GM12878 (cell line): Measurements from ENCODE around the gene CAB39. TPM values are rescaled to one million over a fixed set of nuclear protein-coding genes. Genes with fewer than 3 reads are reported as not detected.

Source experiments
- ATAC-seq: fragments of 200-7000 bp; cut with Tn5 transposase; 3 replicates; pipeline ENCODE4 v1.9.1; 2020; ENCODE audit warnings: mild to moderate bottlenecking, moderate library complexity
- BruUV-seq: library from RNA; stranded (reverse); fragments of 400-500 nt; replicated peaks from 2 replicates; lab custom pipeline; 2021; lab: Mats Ljungman, UMichigan
- CTCF ChIA-PET: fragments of 300-600 bp; sonication (Branson Sonifier 250); formaldehyde crosslinking; extraction: SDS; loops from one replicate; lab custom pipeline; 2021; ENCODE audit warnings: inconsistent platforms; lab: Yijun Ruan, JAX
- POLR2A ChIA-PET: fragments of 350-600 bp; formaldehyde crosslinking; extraction: SDS; loops from one replicate; lab custom pipeline; 2021; ENCODE audit warnings: inconsistent platforms; lab: Charles Lee
- RAD21 ChIA-PET: fragments of 300-600 bp; sonication (Branson Sonifier 250); formaldehyde crosslinking; loops from one replicate; lab custom pipeline; 2023; ENCODE audit warnings: antibody characterized with exemption; ENCODE audit not compliant: unreplicated experiment; lab: Charles Lee
- SMC1A ChIA-PET: fragments of 300-600 bp; sonication (Branson Sonifier 250); formaldehyde crosslinking; loops from one replicate; lab custom pipeline; 2023; ENCODE audit not compliant: unreplicated experiment, uncharacterized antibody; lab: Charles Lee
- DNase-seq: peaks from one replicate; pipeline ENCODE4 v3.0.0-alpha.2; 2011; ENCODE audit warnings: low read depth, low spot score
- FAIRE-seq: peaks from 3 replicates; lab custom pipeline; 2011; peaks lifted over from hg19 to GRCh38; lab: Jason Lieb, UNC
- H2AFZ ChIP-seq: 2 replicates; pipeline ENCODE4 v1.6.0; 2011; ENCODE audit warnings: low read depth, low read length, control low read depth; ENCODE audit not compliant: control insufficient read depth
- H3K27ac ChIP-seq: 2 replicates; pipeline ENCODE4 v1.5.1; 2011; ENCODE audit warnings: control low read depth; ENCODE audit not compliant: control insufficient read depth, insufficient read depth
- H3K27me3 ChIP-seq, 2 experiments: replicated peaks in 1 of 2; 2 replicates each; pipeline versions ENCODE4 v1.6.0 to v1.6.1; 2011; ENCODE audit warnings: low read length in 1 of 2; ENCODE audit not compliant: control insufficient read depth in 2 of 2, insufficient read depth in 2 of 2
- H3K36me3 ChIP-seq, 2 experiments: 2 replicates each; pipeline ENCODE4 v1.5.1; 2011; ENCODE audit warnings: low read length in 1 of 2; ENCODE audit not compliant: control insufficient read depth in 2 of 2, insufficient read depth in 2 of 2
- H3K4me1 ChIP-seq: 2 replicates; pipeline ENCODE4 v1.6.1; 2011; ENCODE audit warnings: mild to moderate bottlenecking, low read length, moderate library complexity, mixed read lengths; ENCODE audit not compliant: control insufficient read depth, insufficient read depth
- H3K4me2 ChIP-seq: 2 replicates; pipeline ENCODE4 v1.6.0; 2011; ENCODE audit warnings: control low read depth; ENCODE audit not compliant: control insufficient read depth, insufficient read depth
- H3K4me3 ChIP-seq: fragments of 200-600 bp; sonication (generic); 2 replicates; pipeline ENCODE4 v1.5.1; 2016
- H3K79me2 ChIP-seq: 2 replicates; pipeline ENCODE4 v1.6.0; 2011; ENCODE audit warnings: low read length; ENCODE audit not compliant: control insufficient read depth, insufficient read depth
- H3K9ac ChIP-seq: 2 replicates; pipeline ENCODE4 v1.8.0; 2011; ENCODE audit warnings: low read length, control low read depth, mixed read lengths; ENCODE audit not compliant: control insufficient read depth, insufficient read depth
- H3K9me3 ChIP-seq: replicated peaks from 3 replicates; pipeline ENCODE4 v1.5.1; 2011; ENCODE audit warnings: mild to moderate bottlenecking, low read length; ENCODE audit not compliant: control insufficient read depth, insufficient read depth
- H4K20me1 ChIP-seq: 2 replicates; pipeline ENCODE4 v1.6.0; 2011; ENCODE audit not compliant: control insufficient read depth, insufficient read depth
- CBX5 ChIP-seq: sonication (generic); IDR thresholded peaks from 2 replicates; pipeline ENCODE4 v1.6.1; 2016; ENCODE audit warnings: low read depth, moderate library complexity, mild to moderate bottlenecking, inconsistent platforms
- CREM ChIP-seq: IDR thresholded peaks from 2 replicates; pipeline ENCODE4 v1.6.1; 2014; ENCODE audit warnings: antibody characterized with exemption, low read depth
- FOXM1 ChIP-seq: IDR thresholded peaks from 2 replicates; pipeline ENCODE4 v1.6.1; 2012; ENCODE audit warnings: low read depth, mild to moderate bottlenecking, inconsistent platforms, low read length, moderate library complexity
- HDGF ChIP-seq: fragments of 450-650 bp; IDR thresholded peaks from 2 replicates; pipeline ENCODE4 v1.6.1; 2016; ENCODE audit warnings: antibody characterized with exemption
- IRF4 ChIP-seq: IDR thresholded peaks from 2 replicates; pipeline ENCODE4 v1.6.1; 2011; ENCODE audit warnings: low read depth, low read length
- RFX5 ChIP-seq: IDR thresholded peaks from 2 replicates; pipeline ENCODE4 v1.6.1; 2011; ENCODE audit warnings: low read depth, low read length, improper control_type of control experiment
- SKIL ChIP-seq: fragments of 450-650 bp; IDR thresholded peaks from 2 replicates; pipeline ENCODE4 v1.6.1; 2017; ENCODE audit warnings: mild to moderate bottlenecking, low read depth, inconsistent platforms; ENCODE audit not compliant: poor library complexity, severe bottlenecking
- SMAD5 ChIP-seq: IDR thresholded peaks from 2 replicates; pipeline ENCODE4 v1.6.1; 2016; ENCODE audit warnings: antibody characterized with exemption, low read depth
- SRF ChIP-seq, 2 experiments: IDR thresholded peaks; 2 replicates each; pipeline ENCODE4 v1.6.1; 2011; ENCODE audit warnings: low read depth in 2 of 2, low read length in 2 of 2, mild to moderate bottlenecking in 1 of 2, moderate library complexity in 1 of 2
- TBL1XR1 ChIP-seq: IDR thresholded peaks from 2 replicates; pipeline ENCODE4 v1.6.1; 2012; ENCODE audit warnings: low read depth, low read length, improper control_type of control experiment
- YY1 ChIP-seq: IDR thresholded peaks from 2 replicates; pipeline ENCODE4 v1.6.1; 2011; ENCODE audit warnings: low read depth, mild to moderate bottlenecking, low read length
- ZBED1 ChIP-seq: IDR thresholded peaks from 2 replicates; pipeline ENCODE4 v1.6.1; 2016; ENCODE audit warnings: borderline replicate concordance
- ZZZ3 ChIP-seq: IDR thresholded peaks from 2 replicates; pipeline ENCODE4 v1.6.1; 2011; ENCODE audit warnings: low read depth; ENCODE audit not compliant: control insufficient read depth, insufficient read length
- WGBS: methylation state at CpG from one replicate; pipeline ENCODE4 v1.1.6; 2016; ENCODE audit warnings: low lambda C conversion rate; ENCODE audit not compliant: insufficient replicate concordance, insufficient coverage; ENCODE audit errors: missing lambda C conversion rate; 5-methylcytosine and 5-hydroxymethylcytosine counted together
- in situ Hi-C: fragments of 300-500 bp; cut with MboI; formaldehyde crosslinking; loops from 9 replicates; pipeline ENCODE4 v1.14.3; 2018; ENCODE audit warnings: mixed read lengths
- intact Hi-C: fragments of 100-400 bp; cut with micrococcal nuclease; formaldehyde crosslinking; loops from one replicate; pipeline ENCODE4 v1.14.2; 2022; ENCODE audit not compliant: unreplicated experiment
- polyA plus RNA-seq, 11 experiments: library from polyadenylated mRNA; depleted of rRNA in 4 of 11; unstranded in 6 of 11; stranded (reverse) in 5 of 11; fragments of >200 nt; fragmentation: Nextera tagmentation in 4 of 11; fragmentation: Illumina TruSeq in 1 of 11; extraction: Ambion mirVana in 4 of 11; extraction: Trizol in 1 of 11; gene quantifications; 1 replicate in 1 of 11; 2 replicates in 10 of 11; pipeline versions ENCODE4 v1.2.1 to v1.2.3, GENCODE V29; 2011 to 2016; ENCODE audit warnings: inconsistent platforms in 2 of 11, missing spikeins in 2 of 11, low read depth in 1 of 11
- total RNA-seq, 4 experiments: library from RNA; depleted of rRNA in 3 of 4; stranded (reverse); fragments of >200 nt in 3 of 4; fragmentation: Illumina TruSeq in 1 of 4; extraction: Trizol in 1 of 4; gene quantifications; 2 replicates each; pipeline versions ENCODE4 v1.2.1 to v1.2.3, GENCODE V29; 2013 to 2021
- TF ChIP-seq, protein P1 (sequence below): fragments of 450-650 bp; formaldehyde crosslinking; IDR thresholded peaks from 2 replicates; pipeline ENCODE4 v1.4.0; 2022; ENCODE audit warnings: mild to moderate bottlenecking, moderate library complexity
- TF ChIP-seq, protein P2 (sequence below): fragments of 450-650 bp; IDR thresholded peaks from 2 replicates; pipeline ENCODE4 v1.6.1; 2014; ENCODE audit warnings: mild to moderate bottlenecking

Gene CAB39
- total and polyA plus RNA-seq, 10 of the 15 experiments (the other 5 are each of a cell fraction or from before 2014, with no cell fraction given) = 13.3 to 129 (median 62.9) TPM

GRCh38 chr2:230739961-230740360 lies 27.3 kb downstream of the CAB39 start (continued):
- TF ChIP-seq SKIL = no peak
- no peak for TF ChIP-seq CBX5
- no peak for TF ChIP-seq TBL1XR1
- TF ChIP-seq CREM = no peak
- TF ChIP-seq, protein P1, sequence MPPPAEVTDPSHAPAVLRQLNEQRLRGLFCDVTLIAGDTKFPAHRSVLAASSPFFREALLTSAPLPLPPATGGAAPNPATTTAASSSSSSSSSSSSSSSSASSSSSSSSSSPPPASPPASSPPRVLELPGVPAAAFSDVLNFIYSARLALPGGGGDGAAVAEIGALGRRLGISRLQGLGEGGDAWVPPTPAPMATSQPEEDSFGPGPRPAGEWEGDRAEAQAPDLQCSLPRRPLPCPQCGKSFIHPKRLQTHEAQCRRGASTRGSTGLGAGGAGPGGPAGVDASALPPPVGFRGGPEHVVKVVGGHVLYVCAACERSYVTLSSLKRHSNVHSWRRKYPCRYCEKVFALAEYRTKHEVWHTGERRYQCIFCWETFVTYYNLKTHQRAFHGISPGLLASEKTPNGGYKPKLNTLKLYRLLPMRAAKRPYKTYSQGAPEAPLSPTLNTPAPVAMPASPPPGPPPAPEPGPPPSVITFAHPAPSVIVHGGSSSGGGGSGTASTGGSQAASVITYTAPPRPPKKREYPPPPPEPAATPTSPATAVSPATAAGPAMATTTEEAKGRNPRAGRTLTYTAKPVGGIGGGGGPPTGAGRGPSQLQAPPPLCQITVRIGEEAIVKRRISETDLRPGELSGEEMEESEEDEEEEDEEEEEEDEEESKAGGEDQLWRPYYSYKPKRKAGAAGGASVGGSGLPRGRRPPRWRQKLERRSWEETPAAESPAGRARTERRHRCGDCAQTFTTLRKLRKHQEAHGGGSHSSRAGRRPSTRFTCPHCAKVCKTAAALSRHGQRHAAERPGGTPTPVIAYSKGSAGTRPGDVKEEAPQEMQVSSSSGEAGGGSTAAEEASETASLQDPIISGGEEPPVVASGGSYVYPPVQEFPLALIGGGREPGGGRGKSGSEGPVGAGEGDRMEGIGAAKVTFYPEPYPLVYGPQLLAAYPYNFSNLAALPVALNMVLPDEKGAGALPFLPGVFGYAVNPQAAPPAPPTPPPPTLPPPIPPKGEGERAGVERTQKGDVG (CRISPR knock-in tag) = no peak
- no peak for TF ChIP-seq HDGF

DNA sequence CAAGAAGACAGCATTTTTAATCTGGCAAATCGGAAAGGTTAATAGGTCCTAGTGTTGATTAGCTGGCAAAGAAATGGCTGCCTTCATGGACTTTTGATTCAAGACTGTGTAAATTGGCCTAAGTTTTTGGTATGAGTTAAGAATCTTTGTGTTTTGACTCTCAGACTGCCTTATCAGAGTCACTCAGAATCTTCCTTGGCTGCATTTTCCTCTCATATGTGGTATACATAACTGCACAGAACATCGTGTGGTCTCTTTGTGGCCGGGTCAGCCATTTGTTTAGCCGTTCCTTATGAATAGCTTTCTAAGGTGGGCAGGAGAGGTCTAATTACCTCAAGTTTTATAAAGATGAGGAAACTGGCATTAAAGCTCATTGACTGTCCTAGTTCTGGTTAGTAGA lies 30.1 kb downstream of the CAB39 start:
- in situ Hi-C loops = no loop called here

More for the DNA sequence above, 30.1 kb downstream of the CAB39 start:
- BruUV-seq = no TSS peak
- H3K9me3 ChIP-seq = no peaks in the 10 kb centered on the region
- FAIRE-seq (no peak), ATAC-seq (no peak), DNase-seq (no peak)
- no peaks in the 10 kb centered on the region for H4K20me1 ChIP-seq
- peaks cover 4% of the 10 kb centered on the region for H3K4me1 ChIP-seq
- POLR2A ChIA-PET = interaction anchor here (2.1 kb wide), 1 partner anchor 28 kb away, joined by 8 read pairs; no protein-coding TSS in a partner anchor
- peaks cover 48% of the 10 kb centered on the region for H3K79me2 ChIP-seq
- CTCF ChIA-PET = interaction anchor here (1.0 to 1.4 kb wide), 4 partner anchors 19 to 56 kb away, joined by 3 to 4 read pairs (median 3); no protein-coding TSS in a partner anchor
- SMC1A ChIA-PET = interaction anchor here (0.6 to 3.9 kb wide), 7 partner anchors 16 to 1722 kb away, joined by 3 to 15 read pairs (median 4); no protein-coding TSS in a partner anchor
- intact Hi-C loops = no loop called here
- 68% methylated on average over 4 of the region's 4 CpGs for WGBS
- H3K27ac ChIP-seq = no peak overlapping the region
- H3K9ac ChIP-seq = no peak overlapping the region
- H3K4me3 ChIP-seq = no peak overlapping the region
- RAD21 ChIA-PET = interaction anchor here (0.8 to 2.2 kb wide), 2 partner anchors 29 to 49 kb away, joined by 4 to 7 read pairs; no protein-coding TSS in a partner anchor
- H3K4me2 ChIP-seq = no peak overlapping the region
- no peak for TF ChIP-seq IRF4
- no peak for TF ChIP-seq FOXM1
- TF ChIP-seq YY1 = no peak
- no peak for TF ChIP-seq SRF (IDR thresholded peaks at IDR 0.05; ENCODE audit: low read depth in 2 of 2, low read length in 2 of 2)
- no peak for TF ChIP-seq SMAD5
- TF ChIP-seq ZBED1 = no peak
- no peak for TF ChIP-seq ZZZ3
- TF ChIP-seq, protein P2, sequence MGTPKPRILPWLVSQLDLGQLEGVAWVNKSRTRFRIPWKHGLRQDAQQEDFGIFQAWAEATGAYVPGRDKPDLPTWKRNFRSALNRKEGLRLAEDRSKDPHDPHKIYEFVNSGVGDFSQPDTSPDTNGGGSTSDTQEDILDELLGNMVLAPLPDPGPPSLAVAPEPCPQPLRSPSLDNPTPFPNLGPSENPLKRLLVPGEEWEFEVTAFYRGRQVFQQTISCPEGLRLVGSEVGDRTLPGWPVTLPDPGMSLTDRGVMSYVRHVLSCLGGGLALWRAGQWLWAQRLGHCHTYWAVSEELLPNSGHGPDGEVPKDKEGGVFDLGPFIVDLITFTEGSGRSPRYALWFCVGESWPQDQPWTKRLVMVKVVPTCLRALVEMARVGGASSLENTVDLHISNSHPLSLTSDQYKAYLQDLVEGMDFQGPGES = no peak
- no peak for TF ChIP-seq RFX5
- H3K36me3 ChIP-seq = peaks cover 7 to 19% of the 10 kb centered on the region in 2 experiments
- no peak overlapping the region for H2AFZ ChIP-seq
- no peaks in the 10 kb centered on the region for H3K27me3 ChIP-seq
